Loucy (cell line): Measurements from ENCODE around the gene TEAD3.

Experiments used
- H2AFZ ChIP-seq: fragments of 200-600 bp; sonication (generic); 2 replicates; pipeline ENCODE4 v1.6.0; 2016; ENCODE audit warnings: antibody characterized with exemption, mild to moderate bottlenecking, low read length, moderate library complexity
- H3F3A ChIP-seq: fragments of 200-600 bp; 2 replicates; pipeline ENCODE4 v1.6.0; 2016; ENCODE audit warnings: antibody characterized with exemption, low read depth, mild to moderate bottlenecking
- H3K27me3 ChIP-seq: fragments of 200-600 bp; sonication (generic); 2 replicates; pipeline ENCODE4 v1.6.1; 2014; ENCODE audit warnings: low read length, mild to moderate bottlenecking; ENCODE audit not compliant: insufficient read depth, poor library complexity, severe bottlenecking
- H3K36me3 ChIP-seq: fragments of 200-600 bp; sonication (generic); 2 replicates; pipeline ENCODE4 v1.6.1; 2016; ENCODE audit warnings: low read length; ENCODE audit not compliant: insufficient read depth
- H3K4me1 ChIP-seq: fragments of 200-600 bp; sonication (generic); 2 replicates; pipeline ENCODE4 v1.5.1; 2014; ENCODE audit warnings: low read length, mild to moderate bottlenecking; ENCODE audit not compliant: insufficient read depth, poor library complexity, severe bottlenecking
- H3K4me2 ChIP-seq: fragments of 200-600 bp; sonication (generic); 2 replicates; pipeline ENCODE4 v1.6.0; 2014; ENCODE audit warnings: antibody characterized with exemption, low read length, low read depth, mild to moderate bottlenecking; ENCODE audit not compliant: poor library complexity, severe bottlenecking
- H3K4me3 ChIP-seq: fragments of 200-600 bp; sonication (generic); 2 replicates; pipeline ENCODE4 v1.5.1; 2014; ENCODE audit warnings: low read length, mild to moderate bottlenecking, mixed read lengths; ENCODE audit not compliant: poor library complexity, severe bottlenecking
- H3K79me2 ChIP-seq: fragments of 200-600 bp; sonication (generic); 2 replicates; pipeline ENCODE4 v1.6.1; 2014; ENCODE audit warnings: low read length; ENCODE audit not compliant: insufficient read depth
- H3K9ac ChIP-seq: fragments of 200-600 bp; sonication (generic); 2 replicates; pipeline ENCODE4 v1.6.0; 2014; ENCODE audit warnings: mild to moderate bottlenecking, low read depth, low read length, moderate library complexity; ENCODE audit not compliant: poor library complexity, severe bottlenecking
- H3K9me2 ChIP-seq: fragments of 200-600 bp; sonication (generic); replicated peaks from 2 replicates; pipeline ENCODE4 v1.6.1; 2016; ENCODE audit warnings: low read depth, low read length, mixed read lengths
- H3K9me3 ChIP-seq: fragments of 200-600 bp; sonication (generic); 2 replicates; pipeline ENCODE4 v1.6.1; 2014; ENCODE audit warnings: mild to moderate bottlenecking, antibody characterized with exemption, low read length, low read depth; ENCODE audit not compliant: insufficient read depth
- H4K20me1 ChIP-seq: fragments of 200-600 bp; sonication (generic); 2 replicates; pipeline ENCODE4 v1.6.0; 2014; ENCODE audit warnings: antibody characterized with exemption, low read length, mild to moderate bottlenecking; ENCODE audit not compliant: insufficient read depth, poor library complexity, severe bottlenecking
- EZH2phosphoT487 ChIP-seq: fragments of 200-600 bp; IDR thresholded peaks from 2 replicates; pipeline ENCODE4 v1.6.1; 2018; ENCODE audit warnings: antibody characterized with exemption, mild to moderate bottlenecking, moderate library complexity, borderline replicate concordance
- TF ChIP-seq, protein P1 (sequence below): fragments of 200-600 bp; sonication (generic); conservative IDR thresholded peaks from 2 replicates; pipeline ENCODE4 v1.5.1; 2014; ENCODE audit warnings: mild to moderate bottlenecking, antibody characterized with exemption, low read length

The TEAD3 gene

GRCh38 chr6:35470663-35471120, 26.2 kb downstream of the TEAD3 start:
- Histone ChIP-seq H3K27me3 (peaks cover 13% of the 10 kb centered on the region), H3K4me1 (peaks cover 29% of the 10 kb centered on the region), H3K79me2 (peaks cover 52% of the 10 kb centered on the region), H3K36me3 (peaks cover 45% of the 10 kb centered on the region), H3K4me3 (peak overlapping the region; percentile 99), H4K20me1 (peaks cover 57% of the 10 kb centered on the region), H2AFZ (no peak overlapping the region), H3K9me2 (no peaks in the 10 kb centered on the region), H3K4me2 (peak overlapping the region; percentile 89), H3K9ac (peak overlapping the region; percentile 100), H3K9me3 (no peaks in the 10 kb centered on the region), H3F3A (0 out of 2 replicates have a peak, but pooled peaks cover 3% of the 10 kb centered on the region)
- no peak for TF ChIP-seq EZH2phosphoT487
- TF ChIP-seq, protein P1, sequence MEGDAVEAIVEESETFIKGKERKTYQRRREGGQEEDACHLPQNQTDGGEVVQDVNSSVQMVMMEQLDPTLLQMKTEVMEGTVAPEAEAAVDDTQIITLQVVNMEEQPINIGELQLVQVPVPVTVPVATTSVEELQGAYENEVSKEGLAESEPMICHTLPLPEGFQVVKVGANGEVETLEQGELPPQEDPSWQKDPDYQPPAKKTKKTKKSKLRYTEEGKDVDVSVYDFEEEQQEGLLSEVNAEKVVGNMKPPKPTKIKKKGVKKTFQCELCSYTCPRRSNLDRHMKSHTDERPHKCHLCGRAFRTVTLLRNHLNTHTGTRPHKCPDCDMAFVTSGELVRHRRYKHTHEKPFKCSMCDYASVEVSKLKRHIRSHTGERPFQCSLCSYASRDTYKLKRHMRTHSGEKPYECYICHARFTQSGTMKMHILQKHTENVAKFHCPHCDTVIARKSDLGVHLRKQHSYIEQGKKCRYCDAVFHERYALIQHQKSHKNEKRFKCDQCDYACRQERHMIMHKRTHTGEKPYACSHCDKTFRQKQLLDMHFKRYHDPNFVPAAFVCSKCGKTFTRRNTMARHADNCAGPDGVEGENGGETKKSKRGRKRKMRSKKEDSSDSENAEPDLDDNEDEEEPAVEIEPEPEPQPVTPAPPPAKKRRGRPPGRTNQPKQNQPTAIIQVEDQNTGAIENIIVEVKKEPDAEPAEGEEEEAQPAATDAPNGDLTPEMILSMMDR, result no peak

- H3K9me3 ChIP-seq, result no peaks in the 10 kb centered on the region
- H3K27me3 ChIP-seq, result peaks cover 13% of the 10 kb centered on the region
- H3K36me3 ChIP-seq, result peaks cover 45% of the 10 kb centered on the region
- peak overlapping the region; percentile 99 for H3K4me3 ChIP-seq
- H3K9me2 ChIP-seq, result no peaks in the 10 kb centered on the region
- H3K4me1 ChIP-seq, result peaks cover 29% of the 10 kb centered on the region
- H3K9ac ChIP-seq, result peak overlapping the region; percentile 100
- H3K79me2 ChIP-seq, result peaks cover 52% of the 10 kb centered on the region
- TF ChIP-seq, protein P1, result no peak
- no peak for TF ChIP-seq EZH2phosphoT487
- peak overlapping the region; percentile 89 for H3K4me2 ChIP-seq
- H4K20me1 ChIP-seq, result peaks cover 57% of the 10 kb centered on the region
- H2AFZ ChIP-seq, result no peak overlapping the region
- 0 out of 2 replicates have a peak, but pooled peaks cover 3% of the 10 kb centered on the region for H3F3A ChIP-seq
Observed at GRCh38 chr6:35469751-35470662, 26.9 kb downstream of the TEAD3 start.

- peaks cover 45% of the 10 kb centered on the region for H3K36me3 ChIP-seq
- H3K79me2 ChIP-seq, result peaks cover 52% of the 10 kb centered on the region
- H3K9me3 ChIP-seq, result no peaks in the 10 kb centered on the region
- H2AFZ ChIP-seq, result no peak overlapping the region
- peaks cover 29% of the 10 kb centered on the region for H3K4me1 ChIP-seq
- peaks cover 57% of the 10 kb centered on the region for H4K20me1 ChIP-seq
- 0 out of 2 replicates have a peak, but pooled peaks cover 3% of the 10 kb centered on the region for H3F3A ChIP-seq
- peaks cover 13% of the 10 kb centered on the region for H3K27me3 ChIP-seq
- no peak for TF ChIP-seq EZH2phosphoT487
- TF ChIP-seq, protein P1, result no peak
- no peaks in the 10 kb centered on the region for H3K9me2 ChIP-seq
- H3K4me2 ChIP-seq, result peak overlapping the region; percentile 89
- H3K9ac ChIP-seq, result peak overlapping the region; percentile 100
- peak overlapping the region; percentile 99 for H3K4me3 ChIP-seq
Observed at GRCh38 chr6:35468980-35469750, 27.7 kb downstream of the TEAD3 start.
